G401 (cell line): ENCODE data around the gene UBN2. TPM values are rescaled to one million over a fixed set of nuclear protein-coding genes. Genes with fewer than 3 reads are reported as not detected.
A peak's percentile ranks its signal among the peaks of the same experiment; 100 is the strongest.
"Not testable (repeated sequence)": the region's sequence is repeated elsewhere in the genome, so short reads cannot be mapped to it uniquely, and the experiment has no call there.

Experiments
- DNase-seq: peaks from one replicate; pipeline ENCODE4 v3.0.0-alpha.2; 2015; ENCODE audit warnings: low spot score
- in situ Hi-C: cut with HindIII; loops from 2 replicates; pipeline ENCODE4 v1.10.0; 2016; ENCODE audit warnings: low sequenced_read_pairs, mixed read lengths
- total RNA-seq: library from RNA; depleted of rRNA; stranded (reverse); fragments of >200 nt; shearing (Covaris generic); gene quantifications from 2 replicates; pipeline ENCODE4 v1.2.3, GENCODE V29; 2014

Gene UBN2
- total RNA-seq, 1 experiment from 2014 or later = 4.1 TPM

DNA sequence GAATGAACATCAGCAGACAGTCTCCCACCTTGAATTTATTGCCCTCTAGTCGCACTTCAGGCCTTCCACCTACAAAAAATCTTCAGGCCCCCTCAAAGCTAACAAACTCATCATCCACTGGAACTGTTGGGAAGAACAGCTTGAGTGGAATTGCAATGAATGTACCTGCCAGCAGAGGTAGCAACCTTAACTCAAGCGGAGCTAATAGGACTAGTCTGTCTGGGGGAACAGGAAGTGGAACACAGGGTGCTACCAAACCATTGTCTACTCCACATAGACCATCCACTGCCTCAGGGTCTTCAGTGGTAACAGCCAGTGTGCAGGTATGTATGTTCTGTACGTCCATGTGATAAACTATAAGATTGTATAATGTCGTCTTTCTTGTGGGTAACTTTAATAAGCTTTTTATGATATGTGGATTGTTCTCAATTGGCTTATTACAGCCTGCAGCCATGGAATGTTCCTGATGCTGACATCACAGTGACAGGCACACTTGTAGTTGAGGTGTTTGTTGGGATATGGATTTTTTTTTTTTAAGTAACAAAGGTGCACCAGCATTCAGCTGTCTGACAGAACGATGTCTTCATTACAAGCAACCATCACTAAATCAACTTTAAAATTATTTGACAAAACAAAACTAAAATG is 53.3 kb downstream of the UBN2 start:
- DNase-seq = no peak
- in situ Hi-C loops = no loop called here

DNA sequence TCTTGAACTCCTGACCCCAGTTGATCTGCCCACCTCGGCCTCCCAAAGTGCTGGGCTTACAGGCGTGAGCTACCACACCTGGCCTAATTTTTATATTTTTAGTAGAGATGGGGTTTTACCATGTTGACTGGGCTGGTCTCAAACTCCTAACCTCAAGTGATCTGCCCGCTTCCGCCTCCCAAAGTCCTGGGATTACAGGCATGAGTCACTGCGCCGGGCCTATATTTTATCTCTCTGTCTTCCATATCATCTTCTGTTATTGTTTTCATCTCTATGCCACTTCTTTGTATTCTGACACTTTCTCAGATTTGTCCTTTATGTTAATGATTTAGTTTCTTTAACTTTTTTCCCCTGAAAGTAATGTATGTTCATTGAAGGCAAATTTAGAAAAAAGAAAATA is 55.1 kb downstream of the UBN2 start:
- in situ Hi-C loops = no loop called here
- no peak for DNase-seq

DNA sequence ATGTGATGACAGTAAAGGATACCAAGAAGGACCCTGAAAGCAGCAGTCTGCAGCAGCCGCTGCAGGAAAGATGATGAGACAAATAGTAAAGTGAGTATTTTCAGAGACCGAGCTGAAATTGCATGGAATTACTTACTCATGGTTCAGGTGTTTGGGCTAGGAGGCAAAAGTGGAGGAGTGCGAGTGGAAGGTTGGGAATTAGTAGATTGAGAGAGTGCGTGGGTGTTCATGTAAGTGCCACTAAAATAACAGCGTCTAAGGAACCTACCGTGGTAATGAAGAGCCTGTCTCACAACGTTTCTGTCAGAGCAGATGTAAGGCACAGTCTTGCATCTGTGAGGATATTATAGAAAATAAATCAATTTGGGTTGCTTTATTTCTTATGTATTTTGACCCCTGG is 61.8 kb downstream of the UBN2 start:
- in situ Hi-C loops = no loop called here

DNA sequence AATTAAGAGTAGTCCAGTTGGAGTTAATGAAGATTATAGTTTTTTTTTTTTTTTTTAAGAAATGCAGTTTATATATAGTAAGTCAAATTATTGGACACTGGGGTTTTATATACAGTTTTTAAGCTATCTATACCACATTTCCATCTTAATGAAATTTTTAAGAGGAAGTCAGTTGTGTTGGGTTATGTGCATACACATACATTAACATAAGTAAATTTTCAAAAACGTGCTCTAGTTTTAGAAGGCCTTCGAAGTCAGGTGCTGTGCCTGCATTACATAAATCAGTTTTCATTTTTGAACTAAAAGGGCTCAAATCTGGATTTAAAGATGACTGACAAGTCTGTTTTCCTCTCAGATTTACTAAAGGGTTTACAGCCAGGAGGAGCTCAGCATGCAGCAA is 62.5 kb downstream of the UBN2 start:
- in situ Hi-C loops = no loop called here
- DNase-seq = no peak

More for the DNA sequence above, 61.8 kb downstream of the UBN2 start:
- no peak for DNase-seq

DNA sequence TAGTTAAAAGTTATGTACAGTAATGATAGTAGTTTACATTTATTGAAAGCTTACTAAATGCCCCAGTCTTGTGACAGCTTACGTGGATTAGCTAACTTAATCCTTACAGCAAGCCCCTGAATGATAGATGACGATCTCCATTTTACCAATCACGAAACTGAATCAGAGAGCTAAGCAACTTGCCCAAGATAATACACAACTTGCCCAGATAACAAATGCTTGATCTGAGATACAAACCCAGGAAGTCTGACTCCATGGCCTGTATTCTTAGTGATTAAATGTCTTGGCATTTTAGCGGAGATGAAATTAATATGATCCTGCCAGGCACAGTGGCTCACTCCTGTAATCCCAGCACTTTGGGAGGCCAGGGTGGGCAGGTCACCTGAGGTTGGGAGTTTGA is 63.2 kb downstream of the UBN2 start:
- in situ Hi-C loops = no loop called here

DNA sequence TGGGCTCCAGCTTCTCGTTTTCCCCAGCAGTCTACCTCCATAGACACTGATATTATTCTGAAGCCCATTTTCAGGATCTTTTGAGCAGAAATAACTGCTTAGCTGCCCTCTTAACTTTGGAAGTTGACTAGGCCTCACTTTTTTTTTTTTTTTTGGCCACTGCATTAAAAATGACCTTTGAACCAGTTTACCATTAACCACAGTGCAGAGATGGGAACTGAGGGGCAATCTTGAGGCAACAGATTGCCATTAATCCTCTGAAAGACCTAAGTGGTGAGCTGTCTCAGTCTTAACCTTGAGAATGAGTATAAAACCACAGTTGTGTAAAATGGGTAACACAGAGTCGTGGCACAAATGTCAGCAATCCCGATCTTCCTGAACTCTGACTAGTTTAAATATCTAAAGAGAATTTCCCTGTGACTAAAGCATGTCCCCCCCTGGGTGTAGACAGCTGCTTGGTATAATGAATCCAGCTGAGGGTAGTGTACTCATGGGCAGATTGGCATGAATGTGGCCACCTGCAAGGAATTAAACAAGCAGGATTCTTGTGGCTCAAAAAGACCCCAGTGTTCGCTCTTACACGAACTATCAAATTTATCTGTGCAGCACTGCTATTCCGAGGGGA is 64.0 kb downstream of the UBN2 start:
- DNase-seq = no peak
- in situ Hi-C loops = no loop called here

More for the DNA sequence above, 63.2 kb downstream of the UBN2 start:
- DNase-seq = no peak

DNA sequence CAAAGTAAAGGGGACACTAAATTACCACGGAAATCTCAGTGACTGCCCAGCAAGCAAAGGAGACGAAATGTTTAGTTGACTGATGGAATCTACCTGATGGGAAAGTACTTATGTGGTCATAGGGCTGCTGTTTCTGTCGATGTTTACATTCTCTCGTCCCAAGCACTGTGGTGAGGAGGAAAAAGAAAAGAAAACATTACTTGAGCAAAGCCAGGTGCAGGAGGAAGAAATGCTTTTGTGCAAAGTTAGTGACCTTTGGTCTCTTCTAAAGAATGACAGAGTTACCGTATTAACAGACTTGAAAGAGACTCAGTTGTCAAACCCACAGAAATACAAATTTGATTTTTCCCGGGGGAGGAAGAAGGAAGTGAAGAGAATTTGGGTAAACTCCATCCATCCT is 66.8 kb downstream of the UBN2 start:
- no peak for DNase-seq
- in situ Hi-C loops = no loop called here

DNA sequence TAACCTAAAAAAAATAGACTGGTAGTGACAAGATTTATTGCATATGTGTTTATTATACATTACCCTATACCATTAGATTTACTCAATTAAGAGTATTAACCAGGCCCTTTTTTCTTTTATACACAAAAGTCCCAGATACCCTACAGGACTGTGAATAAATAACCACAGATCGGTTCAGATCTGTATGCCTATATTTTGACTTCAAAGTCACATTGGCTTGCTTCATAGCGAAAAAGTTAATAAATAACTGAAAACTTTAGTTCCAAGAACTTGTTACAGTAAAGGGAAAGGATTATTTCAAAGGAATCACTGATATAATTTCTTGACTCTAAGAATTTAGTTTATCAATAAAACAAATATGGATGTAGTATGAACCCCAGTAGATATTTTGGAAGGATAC is 68.3 kb downstream of the UBN2 start:
- in situ Hi-C loops = no loop called here
- no peak for DNase-seq

DNA sequence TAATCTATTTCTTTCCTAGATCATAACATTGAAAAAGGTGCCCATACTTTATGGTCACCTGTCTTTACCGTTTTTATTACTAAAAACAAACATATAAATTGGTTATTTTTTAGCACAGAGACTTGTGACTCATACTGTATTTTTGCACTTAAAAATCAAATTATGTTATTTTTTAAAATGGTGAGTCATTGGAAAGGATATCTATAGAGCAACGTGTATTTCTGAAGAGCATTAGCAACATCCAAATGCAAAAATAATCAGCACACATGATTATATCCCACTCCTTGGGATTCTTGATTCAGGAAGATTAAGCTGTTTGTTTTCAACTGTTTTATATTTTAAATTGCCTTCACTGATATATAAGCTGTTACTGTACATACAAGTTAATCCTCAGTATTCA is 69.4 kb downstream of the UBN2 start:
- in situ Hi-C loops = no loop called here
- no peak for DNase-seq

DNA sequence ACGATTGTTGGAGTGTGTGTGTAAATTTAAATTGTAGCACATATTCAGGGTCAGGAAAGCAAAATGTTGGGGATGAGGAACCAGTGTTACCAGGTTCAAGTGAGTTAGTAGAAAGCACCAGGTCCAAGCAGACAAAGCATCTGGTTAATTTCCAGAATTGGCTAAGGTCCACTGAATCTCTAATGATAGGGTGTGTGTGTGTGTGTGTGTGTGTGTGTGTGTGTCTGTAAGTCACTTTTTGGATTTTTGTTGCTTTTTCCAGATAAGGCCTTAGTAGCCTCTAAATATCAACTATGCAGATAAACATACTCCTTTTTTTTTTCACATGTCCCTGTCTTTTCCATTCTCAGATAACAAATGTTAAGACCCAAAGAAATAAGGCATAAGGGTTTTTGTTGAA is 73.5 kb downstream of the UBN2 start:
- DNase-seq = no peak

DNA sequence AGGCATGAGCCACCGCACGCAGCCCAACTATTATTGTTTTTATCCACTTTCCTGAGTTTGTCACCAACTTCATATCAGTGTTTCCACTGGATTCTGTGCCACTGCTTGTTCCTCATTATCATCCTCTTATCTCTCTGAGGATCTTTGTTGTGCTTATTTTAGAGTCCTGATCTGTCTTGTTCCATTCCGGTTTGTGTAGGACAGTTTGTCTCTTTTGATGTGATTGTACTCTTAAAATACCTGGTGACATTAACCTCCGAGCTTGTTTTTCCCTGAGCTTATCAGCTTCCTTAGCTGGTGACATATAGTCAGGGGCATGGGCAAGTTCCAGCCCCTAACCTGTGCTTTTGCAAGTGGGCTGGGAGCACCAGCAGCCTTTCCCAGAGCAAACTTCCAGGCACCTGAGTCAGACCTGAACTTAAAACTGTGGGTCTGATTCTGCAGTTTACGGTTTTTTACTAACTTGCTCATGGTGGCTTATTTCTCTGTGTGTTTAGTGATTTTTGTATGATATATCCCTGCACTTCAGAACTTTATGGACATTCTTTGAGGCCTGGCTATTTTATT is 87.0 kb downstream of the UBN2 start:
- in situ Hi-C loops = no loop called here
- DNase-seq = no peak

More for the DNA sequence above, 73.5 kb downstream of the UBN2 start:
- in situ Hi-C loops = no loop called here

DNA sequence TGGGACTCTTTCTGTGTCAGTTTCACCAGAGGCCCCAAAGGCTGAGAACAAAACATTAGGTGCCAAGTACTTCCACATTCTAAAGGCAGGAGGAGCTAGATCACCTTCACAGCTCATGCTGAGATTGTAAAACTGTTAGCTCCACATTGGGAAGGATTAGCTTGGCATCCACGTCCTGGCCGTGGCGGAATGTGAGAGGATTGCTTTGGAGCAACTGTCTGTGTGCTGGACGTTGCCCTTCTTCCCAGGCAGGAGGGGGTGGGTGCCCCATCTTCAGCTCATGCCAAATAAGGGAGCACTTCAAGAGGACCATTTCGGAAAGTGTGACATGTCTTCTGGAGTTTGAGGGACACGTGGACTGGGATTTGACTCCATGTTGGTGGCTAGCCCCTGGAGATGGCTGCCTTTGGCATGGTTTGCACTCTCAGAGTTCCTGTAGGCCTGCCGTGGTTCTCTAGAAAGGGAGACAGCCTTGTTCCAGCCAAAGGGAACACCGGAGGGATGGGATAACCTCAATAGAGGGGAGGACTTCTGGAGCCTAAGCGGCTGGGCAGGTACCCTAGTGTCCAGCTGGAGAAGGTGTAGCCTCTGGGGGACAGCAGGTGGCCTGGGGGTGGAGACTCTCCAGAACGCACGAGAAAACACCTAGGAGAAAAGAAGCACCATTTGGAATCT is 90.2 kb downstream of the UBN2 start:
- in situ Hi-C loops = no loop called here
- peak; percentile 14 for DNase-seq

DNA sequence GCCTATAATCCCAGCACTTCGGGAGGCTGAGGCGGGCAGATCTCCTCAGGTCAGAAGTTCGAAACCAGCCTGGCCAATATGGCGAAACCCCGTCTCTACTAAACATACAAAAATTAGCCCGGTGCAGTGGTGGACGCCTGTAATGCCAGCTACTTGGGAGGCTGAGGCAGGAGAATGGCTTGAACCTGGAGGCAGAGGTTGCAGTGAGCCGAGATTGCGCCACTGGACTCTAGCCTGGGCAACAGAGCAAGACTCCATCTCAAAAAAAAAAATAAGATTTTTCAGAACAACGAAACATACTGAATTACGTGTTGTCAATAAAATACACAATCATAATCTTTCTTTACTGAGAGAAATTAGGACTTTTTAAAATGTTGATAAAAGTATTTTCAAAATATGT is 93.7 kb downstream of the UBN2 start:
- in situ Hi-C loops, DNase-seq: not testable (repeated sequence)

DNA sequence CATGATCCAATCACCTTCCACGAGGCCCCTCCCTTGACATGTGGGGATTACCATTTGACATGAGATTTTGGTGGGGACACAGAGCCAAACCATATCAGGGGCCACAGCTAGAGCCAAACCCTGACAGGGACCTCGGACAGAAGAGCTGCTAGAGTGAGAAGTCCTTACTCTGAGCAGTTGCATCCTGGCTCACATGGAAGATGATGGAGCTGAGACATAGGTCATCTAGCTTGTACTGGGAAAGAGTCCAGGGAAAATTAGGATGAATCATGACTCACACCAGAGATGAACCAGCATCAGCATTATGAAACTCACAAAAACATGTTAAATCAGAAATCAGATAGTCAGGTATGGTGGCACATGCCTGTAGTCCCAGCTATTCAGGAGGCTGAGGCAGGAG is 97.3 kb downstream of the UBN2 start:
- DNase-seq = no peak
- in situ Hi-C loops = no loop called here

DNA sequence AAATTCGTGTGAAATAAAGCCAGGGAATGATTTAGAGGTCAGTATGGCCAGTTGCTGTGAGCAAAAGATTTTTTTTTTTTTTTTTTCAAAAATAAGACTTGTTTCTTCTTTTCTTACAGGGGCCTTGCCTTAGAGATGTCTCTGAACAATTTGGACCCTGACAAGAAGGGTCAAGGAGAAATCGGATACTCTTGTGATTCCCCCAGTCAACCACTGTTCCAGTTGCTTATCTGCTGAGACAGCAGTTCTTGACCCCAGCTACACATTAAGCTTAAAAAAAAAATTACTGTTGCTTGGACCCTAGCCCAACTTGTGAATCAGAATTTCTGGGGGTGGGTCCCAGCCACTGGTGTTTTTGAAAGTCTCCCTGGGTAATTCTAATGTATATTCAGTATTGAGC is 98.1 kb downstream of the UBN2 start:
- in situ Hi-C loops = no loop called here
- no peak for DNase-seq

DNA sequence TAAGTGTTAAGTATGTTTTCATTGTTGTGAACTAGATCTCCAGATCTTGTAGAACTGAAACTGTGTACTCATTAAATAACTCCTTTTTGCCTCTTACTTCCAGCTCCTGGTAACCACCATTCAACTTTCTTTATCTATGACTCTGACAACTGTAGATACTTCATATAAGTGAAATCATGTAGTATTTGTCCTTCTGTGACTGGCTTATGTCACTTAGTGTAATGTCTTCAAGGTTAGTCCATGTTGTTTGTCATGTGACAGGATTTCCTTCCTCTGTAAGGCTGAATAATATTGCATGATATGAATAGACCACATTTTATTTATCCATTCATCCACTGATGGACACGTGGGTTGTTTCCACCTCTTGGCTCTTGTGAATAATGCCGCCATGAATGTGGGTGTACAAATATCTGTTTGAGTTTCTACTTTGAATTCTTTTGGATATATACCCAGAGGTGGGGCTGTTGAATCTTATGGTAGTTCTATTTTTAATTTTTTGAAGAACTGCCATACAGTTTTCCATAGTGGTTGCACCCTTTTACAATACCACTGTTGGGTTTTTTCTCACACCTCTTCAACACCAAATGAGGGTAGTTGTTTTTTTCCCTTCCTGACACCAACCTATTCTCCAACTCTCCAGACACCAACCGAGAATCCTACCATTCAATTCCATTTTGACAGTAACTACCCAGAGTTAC is 99.4 kb downstream of the UBN2 start:
- in situ Hi-C loops = no loop called here
- no peak for DNase-seq

DNA sequence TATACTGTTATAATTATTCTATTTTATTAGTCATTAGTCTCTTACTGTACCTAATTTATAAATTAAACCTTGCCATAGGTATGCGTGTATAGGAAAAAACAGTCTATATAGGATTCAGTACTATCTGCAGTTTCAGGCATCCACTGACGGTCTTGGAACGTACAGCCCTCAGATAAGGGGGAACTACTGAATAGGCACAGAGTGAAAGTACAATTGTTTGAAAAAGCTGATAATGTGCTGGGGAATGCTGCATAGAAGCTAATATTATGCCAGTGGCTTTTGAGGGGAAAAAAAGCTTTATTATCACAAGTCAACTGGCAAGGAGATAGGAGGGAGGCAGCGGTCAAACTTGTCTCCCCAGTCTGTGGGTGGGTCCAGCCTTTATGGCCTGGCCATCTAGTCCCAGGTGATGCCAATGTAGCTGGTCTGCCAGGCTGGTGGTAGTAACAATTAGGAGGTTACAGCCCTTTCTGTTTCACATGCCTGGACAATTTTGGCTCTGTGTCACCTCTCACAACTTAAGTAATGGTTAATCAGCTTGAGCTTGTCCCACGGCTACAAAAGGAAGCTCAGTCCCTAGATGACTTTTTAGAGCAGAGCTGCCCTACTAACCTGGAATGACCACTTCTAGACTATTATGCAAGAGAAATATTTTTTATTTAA is 101.8 kb downstream of the UBN2 start:
- in situ Hi-C loops = no loop called here
- DNase-seq = no peak

DNA sequence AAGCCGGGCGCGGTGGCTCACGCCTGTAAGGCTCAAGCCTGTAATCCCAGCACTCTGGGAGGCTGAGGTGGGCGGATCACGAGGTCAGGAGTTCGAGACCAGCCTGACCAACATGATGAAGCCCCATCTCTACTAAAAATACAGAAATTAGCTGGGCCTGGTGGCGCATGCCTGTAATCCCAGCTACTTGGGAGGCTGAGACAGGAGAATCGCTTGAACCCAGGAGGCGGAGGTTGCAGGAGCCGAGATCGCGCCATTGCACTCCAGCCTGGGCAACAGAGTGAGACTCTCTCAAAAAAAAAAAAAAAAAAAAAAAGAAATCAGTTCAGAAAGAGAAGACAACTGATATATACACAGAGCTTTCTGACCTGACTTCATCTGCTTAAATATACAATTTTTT is 102.4 kb downstream of the UBN2 start:
- DNase-seq, in situ Hi-C loops: not testable (repeated sequence)

DNA sequence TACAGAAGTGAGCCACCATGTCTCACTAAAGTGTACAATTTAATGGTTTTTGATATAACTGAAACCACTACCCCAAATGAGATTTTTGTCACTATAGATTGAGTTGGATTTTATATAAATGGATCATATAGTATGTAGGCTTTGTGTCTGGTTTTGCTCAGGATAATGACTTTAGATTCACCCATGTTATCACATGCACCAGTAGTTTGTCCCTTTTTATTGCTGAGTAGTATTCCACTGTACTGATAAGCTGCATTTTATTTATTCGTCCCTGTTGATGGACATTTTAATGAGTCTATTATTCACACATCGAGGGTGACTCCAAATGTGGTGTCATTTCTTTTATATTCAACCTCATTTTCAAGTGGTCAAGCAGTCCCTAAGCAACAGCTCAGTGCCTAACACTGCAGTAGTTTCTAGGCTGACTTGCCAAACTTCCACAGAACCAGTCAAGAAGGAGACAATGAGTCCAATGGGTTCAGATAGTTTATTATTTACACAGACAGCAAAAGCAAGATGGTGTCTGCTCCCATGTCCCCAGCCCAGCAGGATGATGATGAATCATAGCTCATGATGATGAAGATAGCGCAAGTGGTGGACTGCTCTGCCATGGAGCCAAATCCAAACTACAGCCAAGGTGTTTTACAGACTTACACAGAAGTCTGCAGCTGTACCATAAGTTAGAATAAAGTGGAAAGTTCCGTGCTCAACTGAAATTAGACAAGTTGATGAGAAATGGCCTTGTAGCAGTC is 103.5 kb downstream of the UBN2 start:
- in situ Hi-C loops = no loop called here
- DNase-seq = no peak
